Neural cell (in vitro differentiated cells): ENCODE data around the gene TMEM26. TPM values are rescaled to one million over a fixed set of nuclear protein-coding genes. Genes with fewer than 3 reads are reported as not detected.
"Not testable (repeated sequence)": the region's sequence is repeated elsewhere in the genome, so short reads cannot be mapped to it uniquely, and the experiment has no call there.

Source experiments
- H2AFZ ChIP-seq: fragments of 200-600, 300-800 bp; sonication (generic), shearing (Covaris generic); 2 replicates; pipeline ENCODE4 v1.6.0; 2014; ENCODE audit warnings: low read depth, mild to moderate bottlenecking, antibody characterized with exemption, low read length, moderate library complexity
- H3F3A ChIP-seq: fragments of 200-600 bp; shearing (Covaris generic); 2 replicates; pipeline ENCODE4 v1.6.1; 2016; ENCODE audit warnings: mild to moderate bottlenecking, moderate library complexity, mixed read lengths, antibody characterized with exemption, low read length; ENCODE audit not compliant: insufficient read depth, poor library complexity, severe bottlenecking
- H3K27ac ChIP-seq: fragments of 200-600, 300-800 bp; sonication (generic), shearing (Covaris generic); 2 replicates; pipeline ENCODE4 v1.5.1; 2014; ENCODE audit warnings: mild to moderate bottlenecking, low read length, moderate library complexity
- H3K27me3 ChIP-seq: fragments of 300-800, 200-600 bp; sonication (generic), shearing (Covaris generic); 2 replicates; pipeline ENCODE4 v1.6.0; 2014; ENCODE audit warnings: mild to moderate bottlenecking, low read depth, low read length, moderate library complexity; ENCODE audit not compliant: insufficient read depth
- H3K36me3 ChIP-seq: fragments of 300-800, 200-600 bp; sonication (generic), shearing (Covaris generic); 2 replicates; pipeline ENCODE4 v1.5.1; 2014; ENCODE audit warnings: mild to moderate bottlenecking, antibody characterized with exemption, low read length, moderate library complexity; ENCODE audit not compliant: insufficient read depth
- H3K4me2 ChIP-seq: fragments of 300-800, 200-600 bp; sonication (generic), shearing (Covaris generic); 2 replicates; pipeline ENCODE4 v1.6.0; 2014; ENCODE audit warnings: mild to moderate bottlenecking, low read length
- H3K4me3 ChIP-seq: fragments of 300-800, 200-600 bp; sonication (generic), shearing (Covaris generic); 2 replicates; pipeline ENCODE4 v1.5.1; 2014; ENCODE audit warnings: mild to moderate bottlenecking, low read length, moderate library complexity
- H3K79me2 ChIP-seq: fragments of 200-600 bp; shearing (Covaris generic); replicated peaks from 2 replicates; pipeline ENCODE4 v1.6.0; 2014; ENCODE audit warnings: mild to moderate bottlenecking, low read length, moderate library complexity; ENCODE audit not compliant: insufficient read depth
- H3K9ac ChIP-seq: fragments of 300-800, 200-600 bp; sonication (generic), shearing (Covaris generic); 2 replicates; pipeline ENCODE4 v1.6.1; 2016; ENCODE audit warnings: mild to moderate bottlenecking, low read length, mixed read lengths
- H3K9me2 ChIP-seq: fragments of 200-600 bp; shearing (Covaris generic); 2 replicates; pipeline ENCODE4 v1.6.1; 2016; ENCODE audit warnings: mild to moderate bottlenecking, low read length, mixed read lengths; ENCODE audit not compliant: insufficient read depth
- H3K9me3 ChIP-seq: fragments of 200-600, 300-800 bp; sonication (generic), shearing (Covaris generic); 2 replicates; pipeline ENCODE4 v1.6.1; 2016; ENCODE audit warnings: mild to moderate bottlenecking, mixed run types, low read length, moderate library complexity, mixed read lengths
- H4K20me1 ChIP-seq: fragments of 200-600 bp; shearing (Covaris generic); 2 replicates; pipeline ENCODE4 v1.6.1; 2016; ENCODE audit warnings: mild to moderate bottlenecking, mixed run types; ENCODE audit not compliant: insufficient read depth
- CTCF ChIP-seq: fragments of 450-650 bp; IDR thresholded peaks from 2 replicates; pipeline ENCODE4 v1.5.1; 2014; ENCODE audit warnings: antibody characterized with exemption, mild to moderate bottlenecking, moderate library complexity; ENCODE audit not compliant: poor library complexity, severe bottlenecking
- EP300 ChIP-seq: fragments of 450-650 bp; conservative IDR thresholded peaks from 2 replicates; pipeline ENCODE4 v1.6.1; 2014; ENCODE audit warnings: antibody characterized with exemption, mild to moderate bottlenecking, moderate library complexity; ENCODE audit not compliant: poor library complexity, severe bottlenecking
- EZH2 ChIP-seq: fragments of 200-600, 300-800 bp; shearing (Covaris generic), sonication (generic); IDR thresholded peaks from 2 replicates; pipeline ENCODE4 v1.6.1; 2014; ENCODE audit warnings: antibody characterized with exemption, low read length, borderline replicate concordance, mild to moderate bottlenecking; ENCODE audit not compliant: insufficient read depth, poor library complexity, severe bottlenecking
- MXI1 ChIP-seq: fragments of 450-650 bp; conservative IDR thresholded peaks from 2 replicates; pipeline ENCODE4 v1.6.1; 2014; ENCODE audit warnings: antibody characterized with exemption, mild to moderate bottlenecking; ENCODE audit not compliant: poor library complexity, severe bottlenecking
- POLR2AphosphoS5 ChIP-seq: IDR thresholded peaks from 2 replicates; pipeline ENCODE4 v1.6.1; 2012
- RAD21 ChIP-seq: fragments of 450-650 bp; conservative IDR thresholded peaks from 2 replicates; pipeline ENCODE4 v1.6.1; 2014; ENCODE audit warnings: antibody characterized with exemption, mild to moderate bottlenecking, moderate library complexity
- REST ChIP-seq: IDR thresholded peaks from 2 replicates; pipeline ENCODE4 v1.6.1; 2012; ENCODE audit warnings: borderline replicate concordance
- SMC3 ChIP-seq: fragments of 450-650 bp; conservative IDR thresholded peaks from 2 replicates; pipeline ENCODE4 v1.6.1; 2014; ENCODE audit warnings: antibody characterized with exemption, mild to moderate bottlenecking, moderate library complexity; ENCODE audit not compliant: poor library complexity
- TAF1 ChIP-seq: IDR thresholded peaks from 2 replicates; pipeline ENCODE4 v1.6.1; 2012; ENCODE audit warnings: low read depth
- polyA plus RNA-seq: library from polyadenylated mRNA; depleted of rRNA; stranded (reverse); fragments of >200 nt; gene quantifications from 2 replicates; pipeline ENCODE4 v1.2.3, GENCODE V29; 2014

Gene TMEM26
- polyA plus RNA-seq, 1 donor from 2014 or later: not detected

GRCh38 chr10:61390851-61391250 is 62.3 kb downstream of the TMEM26 start:
- Histone ChIP-seq H3K4me2 (no peak overlapping the region), H3K9me3 (no peaks in the 10 kb centered on the region), H3K27ac (no peak overlapping the region), H3K79me2 (no peaks in the 10 kb centered on the region), H3K36me3 (no peaks in the 10 kb centered on the region), H3K9me2 (no peaks in the 10 kb centered on the region), H3F3A (no peaks in the 10 kb centered on the region), H3K4me3 (no peak overlapping the region), H4K20me1 (no peaks in the 10 kb centered on the region), H3K27me3 (no peaks in the 10 kb centered on the region), H3K9ac (no peak overlapping the region), H2AFZ (no peak overlapping the region)
- TF ChIP-seq RAD21 (no peak), POLR2AphosphoS5 (no peak), EP300 (no peak), TAF1 (no peak), CTCF (no peak), EZH2 (no peak), SMC3 (no peak), REST (no peak)

- no peaks in the 10 kb centered on the region for H3F3A ChIP-seq
- no peaks in the 10 kb centered on the region for H3K9me2 ChIP-seq
- H3K4me2 ChIP-seq: no peak overlapping the region
- H3K27me3 ChIP-seq: no peaks in the 10 kb centered on the region
- no peak overlapping the region for H3K9ac ChIP-seq
- H3K9me3 ChIP-seq: no peaks in the 10 kb centered on the region
- H4K20me1 ChIP-seq: no peaks in the 10 kb centered on the region
- TF ChIP-seq SMC3 (no peak), CTCF (no peak), TAF1 (no peak), MXI1 (no peak), EZH2 (no peak), REST (no peak), POLR2AphosphoS5 (no peak), EP300 (no peak), RAD21 (no peak)
- no peak overlapping the region for H2AFZ ChIP-seq
- H3K4me3 ChIP-seq: no peak overlapping the region
- H3K79me2 ChIP-seq: no peaks in the 10 kb centered on the region
- no peak overlapping the region for H3K27ac ChIP-seq
- H3K36me3 ChIP-seq: no peaks in the 10 kb centered on the region
Measured at GRCh38 chr10:61389887-61390286, 63.3 kb downstream of the TMEM26 start.

- H3K9me2 ChIP-seq, H2AFZ ChIP-seq, H3K36me3 ChIP-seq, H3K79me2 ChIP-seq, H3K4me3 ChIP-seq, H3F3A ChIP-seq, H3K9me3 ChIP-seq, H3K27me3 ChIP-seq, H3K27ac ChIP-seq, H3K9ac ChIP-seq, H3K4me2 ChIP-seq, H4K20me1 ChIP-seq: not testable (repeated sequence)
Measured at GRCh38 chr10:61388986-61389385, 64.2 kb downstream of the TMEM26 start.
